ENCODE measurements around the gene FAM240B. TPM values are rescaled to one million over a fixed set of nuclear protein-coding genes. Genes with fewer than 3 reads are reported as not detected.

FAM240B gene
- polyA plus RNA-seq (2013, experiment 1 of 2), result not detected
- not detected for polyA plus RNA-seq (2013, experiment 2 of 2)

DNA sequence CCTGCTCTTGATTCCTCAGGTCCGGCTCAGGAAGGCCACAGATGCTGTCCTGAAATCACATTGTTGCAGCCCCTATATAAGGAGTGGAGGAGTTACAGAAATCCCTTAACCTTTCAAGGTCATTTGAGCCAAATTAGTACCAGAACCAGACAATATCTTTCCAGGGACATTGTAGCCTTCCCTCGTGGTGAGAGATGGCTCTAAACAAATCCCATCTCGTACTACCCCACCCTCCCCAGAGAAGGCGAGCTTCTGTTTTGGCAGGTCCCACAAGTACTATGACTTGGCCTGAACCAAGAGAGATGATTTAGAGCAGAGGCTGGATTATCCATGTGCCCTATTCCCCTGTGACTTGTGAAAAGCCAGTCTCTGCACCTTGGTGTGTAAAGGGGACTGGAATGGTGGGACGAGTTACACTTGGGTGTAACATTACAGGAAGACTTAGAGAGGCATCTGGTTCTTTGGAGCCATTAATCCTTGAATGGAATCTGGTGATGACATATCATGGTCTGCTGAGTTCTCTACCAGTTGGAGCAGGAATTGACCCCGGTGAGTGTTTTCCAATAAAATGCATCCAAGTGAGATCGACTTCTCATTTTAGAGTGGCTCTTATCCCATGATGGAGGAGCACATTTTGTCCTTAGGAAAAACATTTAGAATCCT lies at the start of gene FAM240B:
Gene FAM240B (minus strand): TSS at position 51 of the 663 bp plus-strand sequence. CDS start 16,134 bp downstream, outside the sequence.
- no peaks in the 10 kb centered on the region for H3K79me2 ChIP-seq (ENCODE audit: control insufficient read depth, insufficient read depth, low read length)
- no peak within 1 kb of the TSS for H2AK5ac ChIP-seq (ENCODE audit: low read length)
- no peak within 1 kb of the TSS for H4K5ac ChIP-seq (ENCODE audit: low read length)
- H3K4ac ChIP-seq (ENCODE audit: low read depth, low read length), result no peak within 1 kb of the TSS
- no peak within 1 kb of the TSS for H3K27ac ChIP-seq (ENCODE audit: low read depth, low read length)
- H2BK5ac ChIP-seq (ENCODE audit: low read length), result no peak within 1 kb of the TSS
- H3K79me1 ChIP-seq (ENCODE audit: low read length), result no peaks in the 10 kb centered on the region
- H2BK15ac ChIP-seq (replicated peaks; ENCODE audit: low read depth), result no peak within 1 kb of the TSS
- no peaks in the 10 kb centered on the region for H3K4me1 ChIP-seq (ENCODE audit: control insufficient read depth, low read depth, low read length)
- H3K23ac ChIP-seq (ENCODE audit: low read length), result no peak within 1 kb of the TSS
- H2BK120ac ChIP-seq (ENCODE audit: low read depth, low read length), result no peak within 1 kb of the TSS
- H3K4me2 ChIP-seq (ENCODE audit: low read length), result no peak within 1 kb of the TSS
- H3K56ac ChIP-seq (ENCODE audit: low read length), result no peak within 1 kb of the TSS
- no CpG with 5 or more reads among the region's 7 CpGs for WGBS (ENCODE audit: extremely low coverage, insufficient coverage, low lambda C conversion rate)
- H3K18ac ChIP-seq (ENCODE audit: low read length), result no peak within 1 kb of the TSS
- no peaks in the 10 kb centered on the region for H3K27me3 ChIP-seq (ENCODE audit: insufficient read depth, low read length, poor library complexity)
- DNase-seq, result no peak
- no peak within 1 kb of the TSS for H3K4me3 ChIP-seq (ENCODE audit: low read length)
- H4K8ac ChIP-seq (ENCODE audit: low read depth, low read length), result no peak within 1 kb of the TSS
- no peak within 1 kb of the TSS for H3K9ac ChIP-seq (ENCODE audit: low read length)
- no peaks in the 10 kb centered on the region for H3K36me3 ChIP-seq (ENCODE audit: control insufficient read depth, insufficient read depth, low read length)

DNA sequence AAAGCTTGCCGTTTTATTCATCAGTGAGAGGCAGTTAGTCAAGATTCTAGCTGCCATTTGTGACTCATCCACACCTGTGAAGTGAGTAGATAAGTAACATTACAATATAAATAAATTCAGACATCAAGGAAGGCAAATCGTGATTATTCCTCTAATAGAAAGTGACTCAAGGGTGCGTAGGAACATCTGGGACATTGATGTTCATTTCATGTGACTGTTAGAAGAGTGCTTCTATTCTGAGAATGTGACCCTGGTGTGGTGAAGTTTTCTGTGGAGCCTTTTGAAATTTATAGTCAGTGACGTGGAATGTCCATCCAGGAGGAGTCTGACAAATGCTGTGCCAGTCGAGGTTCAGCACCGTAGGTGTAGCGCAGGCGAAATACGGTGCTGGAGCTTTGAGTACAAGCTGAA lies 48.4 kb upstream of the FAM240B start:
- Histone ChIP-seq H3K4ac (ENCODE audit: low read depth, low read length) (no peak overlapping the region), H3K9ac (ENCODE audit: low read length) (no peak overlapping the region), H3K23ac (ENCODE audit: low read length) (no peak overlapping the region)

DNA sequence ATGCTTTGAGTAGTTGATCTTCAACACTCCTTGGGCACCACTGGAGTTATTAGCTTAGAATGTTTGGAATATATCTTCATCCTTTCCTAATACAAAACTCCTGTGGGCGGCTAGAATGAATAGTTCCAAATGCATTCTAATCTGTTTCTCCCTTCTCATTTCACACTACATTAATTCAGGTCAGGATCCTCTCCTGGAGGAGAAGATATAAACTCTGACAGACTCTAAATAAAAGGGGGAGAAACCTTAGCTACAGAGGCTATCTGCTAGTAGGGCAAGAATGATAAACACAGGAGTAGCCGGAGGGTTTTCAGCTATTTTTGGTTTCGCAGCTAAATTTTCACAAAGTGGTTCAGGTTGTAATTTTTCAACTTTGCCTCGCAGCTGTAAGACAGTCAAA lies 45.2 kb upstream of the FAM240B start:
- H3K4me3 ChIP-seq (ENCODE audit: low read length), result no peak overlapping the region
- WGBS (ENCODE audit: extremely low coverage, insufficient coverage, low lambda C conversion rate), result no CpG with 5 or more reads among the region's 4 CpGs

More for the DNA sequence above, 48.4 kb upstream of the FAM240B start:
- H3K56ac ChIP-seq (ENCODE audit: low read length), result no peak overlapping the region
- no peaks in the 10 kb centered on the region for H3K27me3 ChIP-seq (ENCODE audit: insufficient read depth, low read length, poor library complexity)
- no peak overlapping the region for H3K18ac ChIP-seq (ENCODE audit: low read length)
- no peak for DNase-seq
- H2BK5ac ChIP-seq (ENCODE audit: low read length), result no peak overlapping the region
- no peak overlapping the region for H4K8ac ChIP-seq (ENCODE audit: low read depth, low read length)
- no peak overlapping the region for H2AK5ac ChIP-seq (ENCODE audit: low read length)
- no CpG with 5 or more reads among the region's 9 CpGs for WGBS (ENCODE audit: extremely low coverage, insufficient coverage, low lambda C conversion rate)
- H3K27ac ChIP-seq (ENCODE audit: low read depth, low read length), result no peak overlapping the region
- H2BK15ac ChIP-seq (replicated peaks; ENCODE audit: low read depth), result no peak overlapping the region
- no peak overlapping the region for H3K4me2 ChIP-seq (ENCODE audit: low read length)
- no peaks in the 10 kb centered on the region for H3K79me2 ChIP-seq (ENCODE audit: control insufficient read depth, insufficient read depth, low read length)
- H4K5ac ChIP-seq (ENCODE audit: low read length), result no peak overlapping the region
- H2BK120ac ChIP-seq (ENCODE audit: low read depth, low read length), result no peak overlapping the region
- no peak overlapping the region for H3K4me3 ChIP-seq (ENCODE audit: low read length)
- no peaks in the 10 kb centered on the region for H3K79me1 ChIP-seq (ENCODE audit: low read length)
- H3K4me1 ChIP-seq (ENCODE audit: control insufficient read depth, low read depth, low read length), result no peaks in the 10 kb centered on the region
- no peaks in the 10 kb centered on the region for H3K36me3 ChIP-seq (ENCODE audit: control insufficient read depth, insufficient read depth, low read length)

DNA sequence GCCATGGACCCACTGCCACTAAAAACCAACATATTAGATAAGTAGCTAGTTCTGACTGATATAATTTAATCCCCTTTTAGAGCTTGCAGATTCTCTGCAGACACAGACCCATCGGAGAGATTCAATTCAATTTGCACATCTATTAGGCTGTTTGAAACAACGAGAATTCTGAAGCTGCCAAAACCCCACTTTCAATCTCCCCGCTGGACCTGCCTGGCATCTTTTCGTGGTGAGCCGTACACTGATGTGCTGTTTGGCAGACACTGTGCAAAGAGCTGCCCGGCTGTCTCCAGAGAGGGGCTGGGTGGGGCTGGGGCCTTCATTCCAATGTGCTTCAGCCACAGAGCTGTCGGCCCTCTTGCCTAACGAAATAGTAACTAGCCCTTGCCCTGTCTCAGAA lies 42.1 kb upstream of the FAM240B start:
- peak overlapping the region; percentile 64 for H3K56ac ChIP-seq (ENCODE audit: low read length)
- no peak overlapping the region for H3K9ac ChIP-seq (ENCODE audit: low read length)
- H3K79me1 ChIP-seq (ENCODE audit: low read length), result no peaks in the 10 kb centered on the region
- H3K4me2 ChIP-seq (ENCODE audit: low read length), result no peak overlapping the region
- H3K18ac ChIP-seq (ENCODE audit: low read length), result peak overlapping the region; percentile 53
- H3K4me1 ChIP-seq (ENCODE audit: control insufficient read depth, low read depth, low read length), result peaks cover 10% of the 10 kb centered on the region
- WGBS (ENCODE audit: extremely low coverage, insufficient coverage, low lambda C conversion rate), result no CpG with 5 or more reads among the region's 8 CpGs
- no peak overlapping the region for H3K23ac ChIP-seq (ENCODE audit: low read length)
- peak overlapping the region; percentile 61 for H2BK120ac ChIP-seq (ENCODE audit: low read depth, low read length)
- no peaks in the 10 kb centered on the region for H3K27me3 ChIP-seq (ENCODE audit: insufficient read depth, low read length, poor library complexity)
- no peak overlapping the region for H4K5ac ChIP-seq (ENCODE audit: low read length)
- H2AK5ac ChIP-seq (ENCODE audit: low read length), result no peak overlapping the region
- H3K27ac ChIP-seq (ENCODE audit: low read depth, low read length), result peak overlapping the region; percentile 57
- H3K79me2 ChIP-seq (ENCODE audit: control insufficient read depth, insufficient read depth, low read length), result no peaks in the 10 kb centered on the region
- no peak overlapping the region for H3K4me3 ChIP-seq (ENCODE audit: low read length)
- peak overlapping the region; percentile 25 for H2BK15ac ChIP-seq (replicated peaks; ENCODE audit: low read depth)
- no peak overlapping the region for H4K8ac ChIP-seq (ENCODE audit: low read depth, low read length)
- H2BK5ac ChIP-seq (ENCODE audit: low read length), result no peak overlapping the region
- peak; percentile 11 for DNase-seq
- H3K4ac ChIP-seq (ENCODE audit: low read depth, low read length), result peak overlapping the region; percentile 89
- no peaks in the 10 kb centered on the region for H3K36me3 ChIP-seq (ENCODE audit: control insufficient read depth, insufficient read depth, low read length)

More for the DNA sequence above, 45.2 kb upstream of the FAM240B start:
- Histone ChIP-seq H3K27me3 (ENCODE audit: insufficient read depth, low read length, poor library complexity) (no peaks in the 10 kb centered on the region), H2BK15ac (replicated peaks; ENCODE audit: low read depth) (no peak overlapping the region), H3K4ac (ENCODE audit: low read depth, low read length) (no peak overlapping the region), H3K27ac (ENCODE audit: low read depth, low read length) (no peak overlapping the region), H3K18ac (ENCODE audit: low read length) (no peak overlapping the region), H3K79me1 (ENCODE audit: low read length) (no peaks in the 10 kb centered on the region), H3K36me3 (ENCODE audit: control insufficient read depth, insufficient read depth, low read length) (no peaks in the 10 kb centered on the region), H3K4me1 (ENCODE audit: control insufficient read depth, low read depth, low read length) (peaks cover 10% of the 10 kb centered on the region), H3K4me2 (ENCODE audit: low read length) (no peak overlapping the region), H2BK120ac (ENCODE audit: low read depth, low read length) (no peak overlapping the region), H3K23ac (ENCODE audit: low read length) (no peak overlapping the region), H2BK5ac (ENCODE audit: low read length) (no peak overlapping the region), H3K9ac (ENCODE audit: low read length) (no peak overlapping the region), H4K5ac (ENCODE audit: low read length) (no peak overlapping the region), H2AK5ac (ENCODE audit: low read length) (no peak overlapping the region), H4K8ac (ENCODE audit: low read depth, low read length) (no peak overlapping the region), H3K56ac (ENCODE audit: low read length) (no peak overlapping the region), H3K79me2 (ENCODE audit: control insufficient read depth, insufficient read depth, low read length) (no peaks in the 10 kb centered on the region)
- no peak for DNase-seq

DNA sequence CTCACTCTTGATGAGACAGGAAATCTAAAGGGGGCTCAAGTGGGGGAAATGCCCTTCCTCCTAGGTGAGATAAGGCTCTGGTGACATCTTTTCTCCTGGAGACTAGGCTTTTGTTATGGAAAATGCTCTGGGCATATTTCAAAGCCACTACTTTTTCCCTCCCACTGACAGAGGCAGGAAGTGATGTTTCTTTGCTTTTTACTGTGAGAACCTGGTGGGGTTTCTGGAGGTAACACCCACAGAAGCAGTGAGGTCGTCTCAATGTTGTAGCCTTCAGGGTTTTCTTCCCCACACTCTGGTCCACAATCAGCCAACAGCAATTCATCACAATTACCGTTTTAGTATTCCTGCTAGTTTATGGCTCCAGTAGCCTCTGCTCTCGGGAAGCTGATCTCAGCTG lies 41.4 kb upstream of the FAM240B start:
- Histone ChIP-seq H3K4me2 (ENCODE audit: low read length) (no peak overlapping the region), H4K5ac (ENCODE audit: low read length) (peak overlapping the region; percentile 68), H3K4me3 (ENCODE audit: low read length) (no peak overlapping the region), H3K27ac (ENCODE audit: low read depth, low read length) (peak overlapping the region; percentile 75), H3K56ac (ENCODE audit: low read length) (peak overlapping the region; percentile 50), H2BK120ac (ENCODE audit: low read depth, low read length) (peak overlapping the region; percentile 64), H4K8ac (ENCODE audit: low read depth, low read length) (no peak overlapping the region), H3K9ac (ENCODE audit: low read length) (no peak overlapping the region), H2BK15ac (replicated peaks; ENCODE audit: low read depth) (peak overlapping the region; percentile 41), H3K4ac (ENCODE audit: low read depth, low read length) (no peak overlapping the region), H3K79me1 (ENCODE audit: low read length) (no peaks in the 10 kb centered on the region), H2BK5ac (ENCODE audit: low read length) (peak overlapping the region; percentile 89), H3K18ac (ENCODE audit: low read length) (peak overlapping the region; percentile 60), H3K27me3 (ENCODE audit: insufficient read depth, low read length, poor library complexity) (no peaks in the 10 kb centered on the region), H3K36me3 (ENCODE audit: control insufficient read depth, insufficient read depth, low read length) (no peaks in the 10 kb centered on the region), H2AK5ac (ENCODE audit: low read length) (no peak overlapping the region), H3K79me2 (ENCODE audit: control insufficient read depth, insufficient read depth, low read length) (no peaks in the 10 kb centered on the region), H3K23ac (ENCODE audit: low read length) (no peak overlapping the region), H3K4me1 (ENCODE audit: control insufficient read depth, low read depth, low read length) (peaks cover 10% of the 10 kb centered on the region)
- WGBS (ENCODE audit: extremely low coverage, insufficient coverage, low lambda C conversion rate), result no CpG with 5 or more reads among the region's 3 CpGs
- DNase-seq, result peak; percentile 82

DNA sequence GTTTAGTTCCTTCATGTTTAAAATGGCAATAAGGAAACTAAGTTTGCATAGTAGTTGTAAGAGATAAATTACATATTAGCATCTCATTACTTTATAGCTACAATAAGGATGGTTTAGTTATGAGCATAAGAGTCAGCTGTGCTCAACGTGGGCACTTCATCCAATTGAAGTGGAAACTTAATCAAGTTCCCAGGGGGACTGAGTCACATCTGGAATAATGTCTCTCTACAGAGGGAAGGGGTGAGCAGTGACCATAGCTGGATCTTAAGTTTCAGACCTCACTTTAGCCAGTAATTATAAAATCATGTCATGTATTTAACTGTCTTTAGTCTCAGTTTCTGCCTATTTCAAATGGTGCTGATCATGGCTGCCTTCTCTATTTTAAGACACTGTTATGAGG lies 36.8 kb upstream of the FAM240B start:
- no peak overlapping the region for H2BK120ac ChIP-seq (ENCODE audit: low read depth, low read length)
- no peaks in the 10 kb centered on the region for H3K79me2 ChIP-seq (ENCODE audit: control insufficient read depth, insufficient read depth, low read length)

More for the DNA sequence above, 36.8 kb upstream of the FAM240B start:
- Histone ChIP-seq H3K27ac (ENCODE audit: low read depth, low read length) (no peak overlapping the region), H2BK5ac (ENCODE audit: low read length) (no peak overlapping the region), H3K79me1 (ENCODE audit: low read length) (no peaks in the 10 kb centered on the region), H3K4me3 (ENCODE audit: low read length) (no peak overlapping the region), H3K36me3 (ENCODE audit: control insufficient read depth, insufficient read depth, low read length) (no peaks in the 10 kb centered on the region), H3K4me1 (ENCODE audit: control insufficient read depth, low read depth, low read length) (peaks cover 5% of the 10 kb centered on the region), H4K5ac (ENCODE audit: low read length) (no peak overlapping the region), H2BK15ac (replicated peaks; ENCODE audit: low read depth) (no peak overlapping the region), H3K4ac (ENCODE audit: low read depth, low read length) (no peak overlapping the region), H3K4me2 (ENCODE audit: low read length) (no peak overlapping the region), H4K8ac (ENCODE audit: low read depth, low read length) (no peak overlapping the region), H3K27me3 (ENCODE audit: insufficient read depth, low read length, poor library complexity) (no peaks in the 10 kb centered on the region), H3K23ac (ENCODE audit: low read length) (no peak overlapping the region), H3K9ac (ENCODE audit: low read length) (no peak overlapping the region), H2AK5ac (ENCODE audit: low read length) (no peak overlapping the region), H3K18ac (ENCODE audit: low read length) (no peak overlapping the region), H3K56ac (ENCODE audit: low read length) (no peak overlapping the region)
- no CpG with 5 or more reads among the region's 1 CpG for WGBS (ENCODE audit: extremely low coverage, insufficient coverage, low lambda C conversion rate)
- no peak for DNase-seq
